ENCODE data around the gene CD244.

Gene CD244

GRCh38 chr1:160811147-160811546 lies 51.5 kb downstream of the CD244 start:
- TF ChIP-seq CTCF (IDR thresholded peaks at IDR 0.05; ENCODE audit: low read depth, low read length): no peak
- no peak for DNase-seq
- H3K4me3 ChIP-seq (ENCODE audit: low read depth, low read length): no peak overlapping the region
- H3K9me3 ChIP-seq (ENCODE audit: severe bottlenecking): peaks cover 8% of the 10 kb centered on the region
- no peaks in the 10 kb centered on the region for H3K36me3 ChIP-seq
- peaks cover 84% of the 10 kb centered on the region for H3K27me3 ChIP-seq (ENCODE audit: insufficient read depth, low read depth, severe bottlenecking)
- no peak overlapping the region for H3K27ac ChIP-seq

- peaks cover 77% of the 10 kb centered on the region for H3K27me3 ChIP-seq (ENCODE audit: insufficient read depth, low read depth, severe bottlenecking)
- DNase-seq: no peak
- no peak overlapping the region for H3K27ac ChIP-seq
- TF ChIP-seq CTCF (IDR thresholded peaks at IDR 0.05; ENCODE audit: low read depth, low read length): no peak
- H3K4me3 ChIP-seq (ENCODE audit: low read depth, low read length): no peak overlapping the region
- H3K9me3 ChIP-seq (ENCODE audit: severe bottlenecking): peaks cover 8% of the 10 kb centered on the region
- no peaks in the 10 kb centered on the region for H3K36me3 ChIP-seq
Observed at GRCh38 chr1:160810486-160810885, 52.2 kb downstream of the CD244 start.

GRCh38 chr1:160808289-160808688 lies 54.4 kb downstream of the CD244 start:
- no peaks in the 10 kb centered on the region for H3K36me3 ChIP-seq
- H3K27me3 ChIP-seq (ENCODE audit: insufficient read depth, low read depth, severe bottlenecking): peaks cover 71% of the 10 kb centered on the region
- peaks cover 8% of the 10 kb centered on the region for H3K9me3 ChIP-seq (ENCODE audit: severe bottlenecking)
- no peak overlapping the region for H3K4me3 ChIP-seq (ENCODE audit: low read depth, low read length)
- DNase-seq: no peak
- H3K27ac ChIP-seq: no peak overlapping the region
- no peak for TF ChIP-seq CTCF (IDR thresholded peaks at IDR 0.05; ENCODE audit: low read depth, low read length)

- Histone ChIP-seq H3K36me3 (no peaks in the 10 kb centered on the region), H3K27ac (no peak overlapping the region), H3K27me3 (ENCODE audit: insufficient read depth, low read depth, severe bottlenecking) (peaks cover 71% of the 10 kb centered on the region), H3K4me3 (ENCODE audit: low read depth, low read length) (no peak overlapping the region), H3K9me3 (ENCODE audit: severe bottlenecking) (peaks cover 8% of the 10 kb centered on the region)
- no peak for TF ChIP-seq CTCF (IDR thresholded peaks at IDR 0.05; ENCODE audit: low read depth, low read length)
- no peak for DNase-seq
Observed at GRCh38 chr1:160807738-160808137, 54.9 kb downstream of the CD244 start.

- Histone ChIP-seq H3K9me3 (ENCODE audit: severe bottlenecking) (peaks cover 8% of the 10 kb centered on the region), H3K36me3 (no peaks in the 10 kb centered on the region), H3K4me3 (ENCODE audit: low read depth, low read length) (no peak overlapping the region), H3K27ac (no peak overlapping the region), H3K27me3 (ENCODE audit: insufficient read depth, low read depth, severe bottlenecking) (peaks cover 69% of the 10 kb centered on the region)
- no peak for TF ChIP-seq CTCF (IDR thresholded peaks at IDR 0.05; ENCODE audit: low read depth, low read length)
- DNase-seq: no peak
Observed at GRCh38 chr1:160807247-160807646, 55.4 kb downstream of the CD244 start.

- H3K36me3 ChIP-seq: no peaks in the 10 kb centered on the region
- H3K27ac ChIP-seq: no peak overlapping the region
- no peak overlapping the region for H3K4me3 ChIP-seq (ENCODE audit: low read depth, low read length)
- peaks cover 69% of the 10 kb centered on the region for H3K27me3 ChIP-seq (ENCODE audit: insufficient read depth, low read depth, severe bottlenecking)
- peaks cover 8% of the 10 kb centered on the region for H3K9me3 ChIP-seq (ENCODE audit: severe bottlenecking)
- TF ChIP-seq CTCF (IDR thresholded peaks at IDR 0.05; ENCODE audit: low read depth, low read length): no peak
- DNase-seq: no peak
Observed at GRCh38 chr1:160806784-160807183, 55.9 kb downstream of the CD244 start.
